Mesenchymal stem cell (in vitro differentiated cells and primary cell): ENCODE measurements around the gene BAIAP2.

Experiments used
- DNase-seq: peaks from one replicate; pipeline ENCODE4 v3.0.0-alpha.2; 2013
- H2AFZ ChIP-seq: one replicate; pipeline ENCODE4 v1.6.1; 2013; ENCODE audit warnings: low read depth, mild to moderate bottlenecking, control low read depth, inconsistent platforms, low read length, moderate library complexity
- H2AK5ac ChIP-seq: 2 replicates; pipeline ENCODE4 v1.6.1; 2013; ENCODE audit warnings: low read length, moderate library complexity, mild to moderate bottlenecking, inconsistent platforms; ENCODE audit not compliant: severe bottlenecking
- H2BK120ac ChIP-seq: one replicate; pipeline ENCODE4 v1.6.1; 2013; ENCODE audit warnings: low read depth, mild to moderate bottlenecking, inconsistent platforms, low read length, moderate library complexity
- H2BK12ac ChIP-seq, 2 experiments: one replicate each; pipeline ENCODE4 v1.6.1; 2013; ENCODE audit warnings: inconsistent platforms in 2 of 2, low read length in 2 of 2, mild to moderate bottlenecking in 2 of 2, moderate library complexity in 2 of 2, control low read depth in 1 of 2
- H2BK15ac ChIP-seq: one replicate; pipeline ENCODE4 v1.6.1; 2013; ENCODE audit warnings: mild to moderate bottlenecking, low read depth, inconsistent platforms; ENCODE audit not compliant: poor library complexity, severe bottlenecking
- H2BK5ac ChIP-seq: 2 replicates; pipeline ENCODE4 v1.6.1; 2013; ENCODE audit warnings: low read depth, mild to moderate bottlenecking, low read length, control low read depth, inconsistent platforms; ENCODE audit not compliant: poor library complexity, severe bottlenecking
- H3K14ac ChIP-seq, 2 experiments: one replicate each; pipeline ENCODE4 v1.6.1; 2013; ENCODE audit warnings: inconsistent platforms in 2 of 2, low read length in 2 of 2, control low read depth in 1 of 2, mild to moderate bottlenecking in 1 of 2, moderate library complexity in 1 of 2
- H3K18ac ChIP-seq, 2 experiments: one replicate each; pipeline ENCODE4 v1.6.1; 2013; ENCODE audit warnings: inconsistent platforms in 2 of 2, low read length in 2 of 2, control low read depth in 1 of 2, low read depth in 1 of 2, mild to moderate bottlenecking in 1 of 2
- H3K23ac ChIP-seq, 2 experiments: one replicate each; pipeline ENCODE4 v1.6.1; 2013; ENCODE audit warnings: inconsistent platforms in 2 of 2, low read length in 2 of 2, mild to moderate bottlenecking in 2 of 2, moderate library complexity in 2 of 2, control low read depth in 1 of 2
- H3K27ac ChIP-seq: 2 replicates; pipeline ENCODE4 v1.5.1; 2013; ENCODE audit warnings: mild to moderate bottlenecking, moderate library complexity, low read length, control low read depth, inconsistent platforms; ENCODE audit not compliant: poor library complexity, severe bottlenecking
- H3K27me3 ChIP-seq, 2 experiments: 2 replicates each; pipeline versions ENCODE4 v1.6.1 to v1.7.0; 2013; ENCODE audit warnings: low read length in 2 of 2, mild to moderate bottlenecking in 2 of 2, moderate library complexity in 2 of 2, control low read depth in 1 of 2, inconsistent platforms in 1 of 2; ENCODE audit not compliant: control insufficient read depth in 1 of 2, insufficient read depth in 1 of 2
- H3K36me3 ChIP-seq, 2 experiments: 2 replicates each; pipeline versions ENCODE4 v1.6.1 to v1.7.0; 2013; ENCODE audit warnings: low read length in 2 of 2, control low read depth in 1 of 2, inconsistent platforms in 1 of 2, low read depth in 1 of 2, mild to moderate bottlenecking in 1 of 2; ENCODE audit not compliant: insufficient read depth in 2 of 2, control insufficient read depth in 1 of 2
- H3K4ac ChIP-seq, 2 experiments: one replicate each; pipeline ENCODE4 v1.6.1; 2013; ENCODE audit warnings: inconsistent platforms in 2 of 2, low read length in 2 of 2, mild to moderate bottlenecking in 2 of 2, moderate library complexity in 2 of 2, control low read depth in 1 of 2, low read depth in 1 of 2
- H3K4me1 ChIP-seq: 2 replicates; pipeline ENCODE4 v1.6.1; 2013; ENCODE audit warnings: low read depth, low read length, control low read depth; ENCODE audit not compliant: control insufficient read depth, insufficient read depth
- H3K4me2 ChIP-seq: 2 replicates; pipeline ENCODE4 v1.6.1; 2013; ENCODE audit warnings: low read length, mild to moderate bottlenecking, inconsistent platforms; ENCODE audit not compliant: poor library complexity, severe bottlenecking
- H3K4me3 ChIP-seq, 2 experiments: 2 replicates each; pipeline versions ENCODE4 v1.5.1 to v1.7.0; 2013; ENCODE audit warnings: low read length in 2 of 2, mild to moderate bottlenecking in 2 of 2, control low read depth in 1 of 2, low read depth in 1 of 2; ENCODE audit not compliant: insufficient read depth in 1 of 2
- H3K79me1 ChIP-seq: replicated peaks from 2 replicates; pipeline ENCODE4 v1.6.1; 2013; ENCODE audit warnings: mild to moderate bottlenecking, control low read depth, low read length, inconsistent platforms; ENCODE audit not compliant: poor library complexity, severe bottlenecking
- H3K9ac ChIP-seq: 2 replicates; pipeline ENCODE4 v1.7.0; 2013; ENCODE audit warnings: mild to moderate bottlenecking, low read length, moderate library complexity
- H3K9me3 ChIP-seq: 2 replicates; pipeline ENCODE4 v1.7.0; 2013; ENCODE audit warnings: mild to moderate bottlenecking, low read length; ENCODE audit not compliant: control insufficient read depth
- H4K8ac ChIP-seq: one replicate; pipeline ENCODE4 v1.6.1; 2013; ENCODE audit warnings: inconsistent platforms, mild to moderate bottlenecking, low read length, moderate library complexity
- H4K91ac ChIP-seq: one replicate; pipeline ENCODE4 v1.6.1; 2013; ENCODE audit warnings: mild to moderate bottlenecking, low read length, inconsistent platforms
- WGBS: methylation state at CpG from one replicate; pipeline ENCODE4 v1.1.7; 2013; ENCODE audit warnings: mixed read lengths; 5-methylcytosine and 5-hydroxymethylcytosine counted together

Gene BAIAP2

GRCh38 chr17:81046770-81047359, 11.9 kb downstream of the BAIAP2 start:
- Histone ChIP-seq H3K36me3 (peaks cover 0 to 28% of the 10 kb centered on the region in 2 experiments), H3K79me1 (peaks cover 2% of the 10 kb centered on the region), H4K8ac (no peak overlapping the region), H2BK120ac (no peak overlapping the region), H2BK5ac (no peak overlapping the region), H3K14ac (no peak overlapping the region), H3K4me1 (peaks cover 91% of the 10 kb centered on the region), H3K9ac (no peak overlapping the region), H3K23ac (no peak overlapping the region), H3K9me3 (no peaks in the 10 kb centered on the region), H3K4me3 (peak overlapping the region in 1 of 2 experiments; percentile 24), H3K18ac (no peak overlapping the region), H2AK5ac (peak overlapping the region; percentile 28), H2BK15ac (no peak overlapping the region), H3K4me2 (no peak overlapping the region), H3K4ac (no peak overlapping the region), H2BK12ac (no peak overlapping the region), H4K91ac (no peak overlapping the region), H3K27me3 (no peaks in the 10 kb centered on the region), H2AFZ (no peak overlapping the region), H3K27ac (no peak overlapping the region)
- peak; percentile 24 for DNase-seq
- WGBS, result 92% methylated on average over 18 of the region's 18 CpGs

GRCh38 chr17:81048827-81049371, 13.9 kb downstream of the BAIAP2 start:
- H2AFZ ChIP-seq, result no peak overlapping the region
- peaks cover 89% of the 10 kb centered on the region for H3K4me1 ChIP-seq
- DNase-seq, result peak; percentile 18
- H3K9ac ChIP-seq, result no peak overlapping the region
- no peak overlapping the region for H3K18ac ChIP-seq
- H3K36me3 ChIP-seq, result peaks cover 0 to 42% of the 10 kb centered on the region in 2 experiments
- no peaks in the 10 kb centered on the region for H3K27me3 ChIP-seq
- H2BK5ac ChIP-seq, result peak overlapping the region; percentile 59
- no peaks in the 10 kb centered on the region for H3K9me3 ChIP-seq
- peak overlapping the region in 1 of 2 experiments; percentile 18 for H2BK12ac ChIP-seq
- no peak overlapping the region for H3K4ac ChIP-seq
- WGBS, result 95% methylated on average over 28 of the region's 28 CpGs
- peaks cover 7% of the 10 kb centered on the region for H3K79me1 ChIP-seq
- H2BK15ac ChIP-seq, result no peak overlapping the region
- H3K4me3 ChIP-seq, result no peak overlapping the region
- H3K27ac ChIP-seq, result peak overlapping the region; percentile 98
- H3K23ac ChIP-seq, result no peak overlapping the region
- no peak overlapping the region for H2BK120ac ChIP-seq
- no peak overlapping the region for H4K8ac ChIP-seq
- H3K14ac ChIP-seq, result no peak overlapping the region
- H2AK5ac ChIP-seq, result peak overlapping the region; percentile 40
- H4K91ac ChIP-seq, result peak overlapping the region; percentile 53
- peak overlapping the region; percentile 2 for H3K4me2 ChIP-seq

GRCh38 chr17:81049372-81049911, 14.5 kb downstream of the BAIAP2 start:
- Histone ChIP-seq H2AK5ac (peak overlapping the region; percentile 93), H3K14ac (no peak overlapping the region), H2BK12ac (no peak overlapping the region), H2BK5ac (peak overlapping the region; percentile 91), H2AFZ (no peak overlapping the region), H3K4me1 (peaks cover 84% of the 10 kb centered on the region), H3K18ac (no peak overlapping the region), H3K9me3 (no peaks in the 10 kb centered on the region), H3K79me1 (peaks cover 10% of the 10 kb centered on the region), H3K4me3 (no peak overlapping the region), H3K36me3 (peaks cover 0 to 46% of the 10 kb centered on the region in 2 experiments), H2BK15ac (no peak overlapping the region), H3K9ac (no peak overlapping the region), H4K8ac (no peak overlapping the region), H3K27ac (peak overlapping the region; percentile 98), H3K4me2 (peak overlapping the region; percentile 45), H2BK120ac (no peak overlapping the region), H3K23ac (no peak overlapping the region), H3K4ac (peak overlapping the region in 1 of 2 experiments; percentile 35), H3K27me3 (no peaks in the 10 kb centered on the region), H4K91ac (no peak overlapping the region)
- peak; percentile 21 for DNase-seq
- WGBS, result 82% methylated on average over 17 of the region's 17 CpGs

DNA sequence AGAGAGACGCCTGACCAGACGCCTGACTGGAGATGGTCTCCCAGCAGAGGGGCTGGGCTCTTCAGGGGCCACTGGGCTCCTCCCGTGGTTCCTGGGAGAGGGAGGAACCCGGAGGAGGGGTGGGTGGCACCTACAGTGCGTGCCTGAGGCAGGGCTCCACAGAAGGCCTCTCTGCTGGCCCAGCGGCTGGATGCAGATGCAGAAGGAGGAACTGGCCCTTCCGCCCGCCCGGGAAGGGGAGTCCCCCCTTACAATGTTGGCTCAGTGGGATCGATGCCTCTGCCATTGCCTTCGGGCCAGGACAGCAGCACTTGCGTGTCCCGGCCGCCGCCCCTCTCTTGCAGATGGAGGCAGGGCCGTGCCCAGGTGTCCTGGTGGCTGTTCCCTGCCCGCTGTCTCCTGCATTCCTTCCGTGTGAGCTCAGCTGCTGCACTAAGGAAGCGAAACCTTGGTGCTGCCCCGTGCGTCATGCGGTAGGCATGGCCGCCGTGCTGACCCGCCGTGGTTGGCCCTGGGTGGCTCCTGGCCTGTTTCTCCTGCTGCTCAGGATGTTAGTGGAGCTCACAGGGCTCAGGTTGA, 15.1 kb downstream of the BAIAP2 start:
- H3K9ac ChIP-seq, result no peak overlapping the region
- H3K4me2 ChIP-seq, result peak overlapping the region; percentile 45
- H3K23ac ChIP-seq, result no peak overlapping the region
- peak overlapping the region; percentile 2 for H4K8ac ChIP-seq
- no peaks in the 10 kb centered on the region for H3K27me3 ChIP-seq
- no peak overlapping the region for H3K4me3 ChIP-seq
- H2AFZ ChIP-seq, result no peak overlapping the region
- H2BK15ac ChIP-seq, result no peak overlapping the region
- H3K9me3 ChIP-seq, result no peaks in the 10 kb centered on the region
- H3K27ac ChIP-seq, result peak overlapping the region; percentile 98
- no peak overlapping the region for H2BK120ac ChIP-seq
- peak overlapping the region in 1 of 2 experiments; percentile 63 for H3K14ac ChIP-seq
- peak; percentile 72 for DNase-seq
- H3K4me1 ChIP-seq, result peaks cover 80% of the 10 kb centered on the region
- H2BK12ac ChIP-seq, result peak overlapping the region in 1 of 2 experiments; percentile 25
- 86% methylated on average over 25 of the region's 26 CpGs for WGBS
- peak overlapping the region in 1 of 2 experiments; percentile 9 for H3K4ac ChIP-seq
- peak overlapping the region; percentile 3 to 46 for H3K18ac ChIP-seq
- peak overlapping the region; percentile 91 for H2BK5ac ChIP-seq
- H3K36me3 ChIP-seq, result peaks cover 0 to 52% of the 10 kb centered on the region in 2 experiments
- peak overlapping the region; percentile 70 for H4K91ac ChIP-seq
- H2AK5ac ChIP-seq, result peak overlapping the region; percentile 93
- H3K79me1 ChIP-seq, result peaks cover 13% of the 10 kb centered on the region
